SJCRH30 (cell line): ENCODE measurements around the gene ZNF823. TPM values are rescaled to one million over a fixed set of nuclear protein-coding genes. Genes with fewer than 3 reads are reported as not detected.

Experiments used
- DNase-seq, 2 experiments: peaks; one replicate each; pipeline ENCODE4 v3.0.0-alpha.2; 2015 to 2020
- H3K27ac ChIP-seq: fragments of 250-450 bp; sonication (Bioruptor Pico); 2 replicates; pipeline ENCODE4 v1.5.1; 2020; ENCODE audit warnings: mild to moderate bottlenecking, moderate library complexity
- H3K27me3 ChIP-seq: fragments of 250-450 bp; sonication (Bioruptor Pico); 2 replicates; pipeline ENCODE4 v1.5.1; 2020; ENCODE audit warnings: mild to moderate bottlenecking, moderate library complexity
- H3K36me3 ChIP-seq: fragments of 250-450 bp; sonication (Bioruptor Pico); 2 replicates; pipeline ENCODE4 v1.5.1; 2020; ENCODE audit warnings: mild to moderate bottlenecking, moderate library complexity
- H3K4me1 ChIP-seq: fragments of 250-450 bp; sonication (Bioruptor Pico); 2 replicates; pipeline ENCODE4 v1.5.1; 2020; ENCODE audit warnings: mild to moderate bottlenecking, moderate library complexity
- H3K4me3 ChIP-seq: fragments of 250-450 bp; sonication (Bioruptor Pico); 2 replicates; pipeline ENCODE4 v1.5.1; 2020; ENCODE audit warnings: mild to moderate bottlenecking, moderate library complexity
- H3K9me3 ChIP-seq: fragments of 250-450 bp; sonication (Bioruptor Pico); replicated peaks from 2 replicates; pipeline ENCODE4 v1.5.1; 2020; ENCODE audit warnings: mild to moderate bottlenecking, moderate library complexity
- total RNA-seq: library from RNA; depleted of rRNA; stranded (reverse); fragments of >200 nt; shearing (Covaris generic); gene quantifications from 2 replicates; pipeline ENCODE4 v1.2.3, GENCODE V29; 2014

ZNF823 gene
- total RNA-seq, 1 experiment from 2014 or later: 10.5 TPM

- H3K36me3 ChIP-seq: no peaks in the 10 kb centered on the region
- H3K4me3 ChIP-seq: no peak overlapping the region
- no peak for DNase-seq
- H3K27ac ChIP-seq: no peak overlapping the region
- no peaks in the 10 kb centered on the region for H3K4me1 ChIP-seq
- H3K27me3 ChIP-seq: no peaks in the 10 kb centered on the region
- peaks cover 28% of the 10 kb centered on the region for H3K9me3 ChIP-seq
Measured at GRCh38 chr19:11759805-11760204, 21.1 kb upstream of the ZNF823 start.

- no peak for DNase-seq
Measured at GRCh38 chr19:11756965-11757364, 18.2 kb upstream of the ZNF823 start.

GRCh38 chr19:11754663-11755062 is 15.9 kb upstream of the ZNF823 start:
- peaks cover 21% of the 10 kb centered on the region for H3K9me3 ChIP-seq
- H3K36me3 ChIP-seq: no peaks in the 10 kb centered on the region
- H3K4me3 ChIP-seq: no peak overlapping the region
- no peak for DNase-seq
- H3K27ac ChIP-seq: no peak overlapping the region
- no peaks in the 10 kb centered on the region for H3K27me3 ChIP-seq
- no peaks in the 10 kb centered on the region for H3K4me1 ChIP-seq

More at GRCh38 chr19:11756965-11757364, 18.2 kb upstream of the ZNF823 start:
- no peak overlapping the region for H3K4me3 ChIP-seq
- no peaks in the 10 kb centered on the region for H3K27me3 ChIP-seq
- H3K27ac ChIP-seq: no peak overlapping the region
- H3K4me1 ChIP-seq: no peaks in the 10 kb centered on the region
- no peaks in the 10 kb centered on the region for H3K36me3 ChIP-seq
- peaks cover 28% of the 10 kb centered on the region for H3K9me3 ChIP-seq

- peaks cover 24% of the 10 kb centered on the region for H3K9me3 ChIP-seq
- H3K27ac ChIP-seq: no peak overlapping the region
- no peak for DNase-seq
- no peak overlapping the region for H3K4me3 ChIP-seq
- H3K4me1 ChIP-seq: no peaks in the 10 kb centered on the region
- H3K27me3 ChIP-seq: no peaks in the 10 kb centered on the region
- no peaks in the 10 kb centered on the region for H3K36me3 ChIP-seq
Measured at GRCh38 chr19:11752244-11752736, 13.5 kb upstream of the ZNF823 start.

- DNase-seq: no peak
- Histone ChIP-seq H3K27me3 (no peaks in the 10 kb centered on the region), H3K9me3 (peaks cover 9% of the 10 kb centered on the region; the same call in 1 of the 2 replicates), H3K4me3 (no peak overlapping the region), H3K4me1 (no peaks in the 10 kb centered on the region), H3K36me3 (no peaks in the 10 kb centered on the region), H3K27ac (no peak overlapping the region)
Measured at GRCh38 chr19:11749751-11750150, 11.0 kb upstream of the ZNF823 start.

GRCh38 chr19:11747277-11747676 is 8.5 kb upstream of the ZNF823 start:
- Histone ChIP-seq H3K9me3 (peaks cover 9% of the 10 kb centered on the region; the same call in 1 of the 2 replicates), H3K27me3 (no peaks in the 10 kb centered on the region), H3K4me1 (no peaks in the 10 kb centered on the region), H3K27ac (no peak overlapping the region), H3K36me3 (no peaks in the 10 kb centered on the region), H3K4me3 (no peak overlapping the region)
- DNase-seq: no peak

- no peaks in the 10 kb centered on the region for H3K27me3 ChIP-seq
- no peaks in the 10 kb centered on the region for H3K4me1 ChIP-seq
- no peaks in the 10 kb centered on the region for H3K36me3 ChIP-seq
- no peak overlapping the region for H3K4me3 ChIP-seq
- no peak overlapping the region for H3K27ac ChIP-seq
- peaks cover 9% of the 10 kb centered on the region; the same call in 1 of the 2 replicates for H3K9me3 ChIP-seq
- no peak for DNase-seq
Measured at GRCh38 chr19:11745869-11746268, 7.1 kb upstream of the ZNF823 start.

- Histone ChIP-seq H3K27ac (peak overlapping the region; percentile 38), H3K4me3 (peak overlapping the region; percentile 92), H3K27me3 (no peaks in the 10 kb centered on the region), H3K9me3 (no peaks in the 10 kb centered on the region), H3K4me1 (no peaks in the 10 kb centered on the region), H3K36me3 (0 out of 2 replicates have a peak, but pooled peaks cover 3% of the 10 kb centered on the region)
- peak; percentile 44 to 61 for DNase-seq
Measured at GRCh38 chr19:11737964-11738745, 591 bp downstream of the ZNF823 start.

GRCh38 chr19:11736696-11737095 is 2.0 kb downstream of the ZNF823 start:
- peak; percentile 29 to 46 for DNase-seq
- no peak overlapping the region for H3K27ac ChIP-seq
- H3K4me1 ChIP-seq: no peaks in the 10 kb centered on the region
- H3K9me3 ChIP-seq: 0 out of 2 replicates have a peak, but pooled peaks cover 2% of the 10 kb centered on the region
- no peak overlapping the region for H3K4me3 ChIP-seq
- peaks cover 3% of the 10 kb centered on the region; the same call in 1 of the 2 replicates for H3K36me3 ChIP-seq
- H3K27me3 ChIP-seq: no peaks in the 10 kb centered on the region

- H3K4me3 ChIP-seq: no peak overlapping the region
- H3K27me3 ChIP-seq: no peaks in the 10 kb centered on the region
- H3K36me3 ChIP-seq: peaks cover 7% of the 10 kb centered on the region
- no peak for DNase-seq
- no peaks in the 10 kb centered on the region for H3K4me1 ChIP-seq
- 0 out of 2 replicates have a peak, but pooled peaks cover 2% of the 10 kb centered on the region for H3K9me3 ChIP-seq
- no peak overlapping the region for H3K27ac ChIP-seq
Measured at GRCh38 chr19:11735375-11735774, 3.4 kb downstream of the ZNF823 start.

GRCh38 chr19:11729586-11729985 is 9.2 kb downstream of the ZNF823 start:
- no peak overlapping the region for H3K4me3 ChIP-seq
- H3K9me3 ChIP-seq: peaks cover 17% of the 10 kb centered on the region
- no peak for DNase-seq
- H3K27ac ChIP-seq: no peak overlapping the region
- H3K27me3 ChIP-seq: no peaks in the 10 kb centered on the region
- peaks cover 25% of the 10 kb centered on the region for H3K36me3 ChIP-seq
- H3K4me1 ChIP-seq: no peaks in the 10 kb centered on the region

GRCh38 chr19:11722414-11722813 is 16.3 kb downstream of the ZNF823 start:
- Histone ChIP-seq H3K27ac (no peak overlapping the region), H3K36me3 (peaks cover 51% of the 10 kb centered on the region), H3K4me3 (no peak overlapping the region)

GRCh38 chr19:11721681-11722080 is 17.1 kb downstream of the ZNF823 start:
- Histone ChIP-seq H3K27me3 (no peaks in the 10 kb centered on the region), H3K36me3 (peaks cover 49% of the 10 kb centered on the region), H3K4me1 (no peaks in the 10 kb centered on the region), H3K4me3 (no peak overlapping the region), H3K9me3 (peaks cover 36% of the 10 kb centered on the region), H3K27ac (no peak overlapping the region)
- no peak for DNase-seq

More at GRCh38 chr19:11722414-11722813, 16.3 kb downstream of the ZNF823 start:
- no peak for DNase-seq
- H3K9me3 ChIP-seq: peaks cover 36% of the 10 kb centered on the region
- no peaks in the 10 kb centered on the region for H3K27me3 ChIP-seq
- H3K4me1 ChIP-seq: no peaks in the 10 kb centered on the region

- no peaks in the 10 kb centered on the region for H3K4me1 ChIP-seq
Measured at GRCh38 chr19:11710313-11710712, 28.4 kb downstream of the ZNF823 start.

GRCh38 chr19:11708457-11708856 is 30.3 kb downstream of the ZNF823 start:
- no peaks in the 10 kb centered on the region for H3K36me3 ChIP-seq
- no peaks in the 10 kb centered on the region for H3K9me3 ChIP-seq
- H3K4me3 ChIP-seq: no peak overlapping the region
- H3K27ac ChIP-seq: no peak overlapping the region
- no peaks in the 10 kb centered on the region for H3K27me3 ChIP-seq
- no peaks in the 10 kb centered on the region for H3K4me1 ChIP-seq
- no peak for DNase-seq

More at GRCh38 chr19:11710313-11710712, 28.4 kb downstream of the ZNF823 start:
- no peak for DNase-seq
- no peaks in the 10 kb centered on the region for H3K27me3 ChIP-seq
- H3K36me3 ChIP-seq: no peaks in the 10 kb centered on the region
- H3K4me3 ChIP-seq: no peak overlapping the region
- H3K9me3 ChIP-seq: peaks cover 4% of the 10 kb centered on the region; the same call in 1 of the 2 replicates
- no peak overlapping the region for H3K27ac ChIP-seq
